ENCODE results near the gene HYDIN. TPM values are rescaled to one million over a fixed set of nuclear protein-coding genes. Genes with fewer than 3 reads are reported as not detected.
"Not testable (repeated sequence)": the region's sequence is repeated elsewhere in the genome, so short reads cannot be mapped to it uniquely, and the experiment has no call there.

The HYDIN gene
- total RNA-seq, 1 experiment from 2014 or later: not detected

DNA sequence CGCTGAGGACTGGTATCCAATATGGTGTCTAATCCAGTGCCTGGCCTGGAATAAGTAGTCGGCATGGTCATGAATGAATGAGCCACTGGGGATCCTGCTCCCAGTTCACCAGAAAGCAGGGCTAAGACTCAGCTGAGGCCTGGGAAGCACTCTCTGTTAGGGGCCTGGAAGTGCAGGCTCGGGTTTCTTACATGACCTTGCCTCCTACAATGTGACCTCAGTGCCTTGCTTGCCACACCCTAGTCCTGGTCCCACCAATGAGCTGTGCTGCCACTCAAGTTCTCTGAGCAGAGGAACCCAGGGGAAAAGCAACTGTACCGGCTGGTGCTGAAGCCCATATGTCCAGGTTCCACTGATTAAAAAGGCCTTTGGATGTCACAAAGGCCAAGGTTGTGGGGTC is 238.0 kb downstream of the HYDIN start:
- H3K79me2 ChIP-seq (ENCODE audit: insufficient read depth, low read length); H3K9me2 ChIP-seq (ENCODE audit: insufficient read depth); H3K9me3 ChIP-seq (ENCODE audit: control insufficient read depth in 1 of 2, insufficient read depth in 1 of 2, low read depth in 1 of 2, low read length in 2 of 2); intact Hi-C loops (cut with micrococcal nuclease); H3K4me1 ChIP-seq (ENCODE audit: control insufficient read depth in 1 of 2, insufficient read depth in 2 of 2, low read length in 2 of 2); H3K27ac ChIP-seq (ENCODE audit: low read depth, low read length); ATAC-seq; H4K20me1 ChIP-seq (ENCODE audit: insufficient read depth); RAD21 ChIA-PET (ENCODE audit: low non-redundant PET in 1 of 2, low total read pairs in 2 of 2, uncharacterized antibody in 2 of 2, unreplicated experiment in 2 of 2); POLR2A ChIA-PET; H3K9ac ChIP-seq (ENCODE audit: low read length); H3K36me3 ChIP-seq (ENCODE audit: control insufficient read depth in 1 of 2, insufficient read depth in 2 of 2, low read length in 2 of 2); DNase-seq (ENCODE audit: low read depth, low spot score); H3K4me2 ChIP-seq (ENCODE audit: low read length); H3K4me3 ChIP-seq (replicated peaks in 1 of 2; ENCODE audit: low read depth in 1 of 2, low read length in 2 of 2); BruUV-seq (replicated peaks); CTCF ChIA-PET; H3K27me3 ChIP-seq (ENCODE audit: insufficient read depth, low read length); H2AFZ ChIP-seq (ENCODE audit: low read depth, low read length, poor library complexity, severe bottlenecking): not testable (repeated sequence)

DNA sequence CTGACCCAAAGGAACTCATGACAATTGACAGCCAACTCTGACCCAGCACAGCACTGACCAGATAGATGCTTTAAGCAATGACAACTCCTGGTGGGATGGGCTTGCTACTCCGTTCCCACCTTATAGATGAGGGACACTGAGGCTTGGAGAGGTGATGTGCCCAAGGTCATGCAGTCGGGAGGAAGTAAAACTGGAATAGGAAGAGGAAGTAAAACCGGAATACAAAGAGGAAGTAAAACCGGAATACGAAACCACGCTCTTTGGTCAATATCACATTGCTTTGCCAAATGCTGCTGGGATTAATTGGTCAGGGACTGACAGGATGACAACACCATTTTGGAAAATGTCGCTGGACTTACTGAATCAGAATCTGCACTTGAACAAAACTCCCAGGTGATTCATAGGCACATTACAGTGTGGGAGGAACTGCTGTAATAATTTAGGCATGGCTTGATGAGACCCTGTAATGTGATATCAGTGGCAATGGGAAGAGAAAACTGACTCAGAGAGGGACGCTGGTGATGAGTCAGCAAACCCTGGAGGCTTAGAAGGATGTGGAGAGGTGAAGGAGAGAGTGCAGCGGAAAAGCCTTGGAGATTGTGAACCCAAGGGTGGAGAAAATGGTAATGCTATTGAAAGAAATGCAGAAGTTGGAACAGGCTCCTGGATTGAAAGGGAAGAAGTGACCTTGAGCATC is 243.4 kb downstream of the HYDIN start:
- intact Hi-C loops (cut with micrococcal nuclease); H3K9me2 ChIP-seq (ENCODE audit: insufficient read depth); DNase-seq (ENCODE audit: low read depth, low spot score); H2AFZ ChIP-seq (ENCODE audit: low read depth, low read length, poor library complexity, severe bottlenecking); CTCF ChIA-PET; RAD21 ChIA-PET (ENCODE audit: low non-redundant PET in 1 of 2, low total read pairs in 2 of 2, uncharacterized antibody in 2 of 2, unreplicated experiment in 2 of 2); BruUV-seq (replicated peaks); H3K4me2 ChIP-seq (ENCODE audit: low read length); H3K27me3 ChIP-seq (ENCODE audit: insufficient read depth, low read length); H3K36me3 ChIP-seq (ENCODE audit: control insufficient read depth in 1 of 2, insufficient read depth in 2 of 2, low read length in 2 of 2); H3K9ac ChIP-seq (ENCODE audit: low read length); H3K9me3 ChIP-seq (ENCODE audit: control insufficient read depth in 1 of 2, insufficient read depth in 1 of 2, low read depth in 1 of 2, low read length in 2 of 2); H4K20me1 ChIP-seq (ENCODE audit: insufficient read depth); H3K27ac ChIP-seq (ENCODE audit: low read depth, low read length); H3K4me1 ChIP-seq (ENCODE audit: control insufficient read depth in 1 of 2, insufficient read depth in 2 of 2, low read length in 2 of 2); POLR2A ChIA-PET; H3K4me3 ChIP-seq (replicated peaks in 1 of 2; ENCODE audit: low read depth in 1 of 2, low read length in 2 of 2); H3K79me2 ChIP-seq (ENCODE audit: insufficient read depth, low read length): not testable (repeated sequence)
- peak; percentile 61 for ATAC-seq

DNA sequence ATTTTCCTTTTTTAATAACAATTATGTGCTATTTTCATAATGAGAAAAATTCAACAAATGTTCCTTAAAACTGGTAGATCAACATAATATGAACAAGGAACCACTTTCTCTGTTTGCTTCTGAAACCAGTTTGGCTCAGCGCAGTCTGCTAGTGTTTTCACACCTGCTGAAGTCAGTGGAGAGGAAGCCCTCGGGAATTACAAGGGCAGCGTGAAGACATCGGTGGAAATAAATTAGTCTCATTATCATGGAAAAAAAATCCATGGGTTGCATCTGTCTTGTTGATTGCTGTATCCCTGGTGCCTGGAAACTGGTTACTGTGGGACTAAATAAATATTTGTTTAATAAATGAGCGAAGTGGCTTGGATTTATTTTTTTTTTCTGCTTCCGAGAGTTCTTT is 245.8 kb downstream of the HYDIN start:
- H4K20me1 ChIP-seq (ENCODE audit: insufficient read depth); H3K27ac ChIP-seq (ENCODE audit: low read depth, low read length); H2AFZ ChIP-seq (ENCODE audit: low read depth, low read length, poor library complexity, severe bottlenecking); H3K9ac ChIP-seq (ENCODE audit: low read length); H3K4me3 ChIP-seq (replicated peaks in 1 of 2; ENCODE audit: low read depth in 1 of 2, low read length in 2 of 2); H3K4me2 ChIP-seq (ENCODE audit: low read length); DNase-seq (ENCODE audit: low read depth, low spot score); H3K36me3 ChIP-seq (ENCODE audit: control insufficient read depth in 1 of 2, insufficient read depth in 2 of 2, low read length in 2 of 2); RAD21 ChIA-PET (ENCODE audit: low non-redundant PET in 1 of 2, low total read pairs in 2 of 2, uncharacterized antibody in 2 of 2, unreplicated experiment in 2 of 2); H3K27me3 ChIP-seq (ENCODE audit: insufficient read depth, low read length); BruUV-seq (replicated peaks); intact Hi-C loops (cut with micrococcal nuclease); ATAC-seq; CTCF ChIA-PET; H3K9me3 ChIP-seq (ENCODE audit: control insufficient read depth in 1 of 2, insufficient read depth in 1 of 2, low read depth in 1 of 2, low read length in 2 of 2); H3K4me1 ChIP-seq (ENCODE audit: control insufficient read depth in 1 of 2, insufficient read depth in 2 of 2, low read length in 2 of 2); POLR2A ChIA-PET; H3K9me2 ChIP-seq (ENCODE audit: insufficient read depth); H3K79me2 ChIP-seq (ENCODE audit: insufficient read depth, low read length): not testable (repeated sequence)

DNA sequence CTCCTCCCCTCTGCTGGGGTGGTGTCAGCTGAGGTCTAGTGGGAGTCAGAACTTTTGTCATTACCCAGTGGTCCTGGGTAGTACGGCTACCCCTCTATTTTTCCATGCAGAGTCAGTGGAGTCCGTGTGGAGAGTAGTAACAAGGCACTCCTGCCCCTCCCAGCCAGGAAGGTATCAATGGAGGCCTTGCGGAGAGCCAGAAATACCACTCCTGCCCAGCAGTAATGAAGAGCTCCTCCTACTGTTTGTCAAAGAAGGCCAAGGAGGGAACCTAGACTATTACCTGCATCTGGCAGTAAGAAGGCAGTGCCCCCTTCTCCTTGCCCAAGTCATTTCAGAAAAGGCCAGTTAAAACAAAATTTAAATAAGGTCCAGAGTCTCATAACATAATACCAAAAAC is 262.2 kb downstream of the HYDIN start:
- RAD21 ChIA-PET (ENCODE audit: low non-redundant PET in 1 of 2, low total read pairs in 2 of 2, uncharacterized antibody in 2 of 2, unreplicated experiment in 2 of 2); H4K20me1 ChIP-seq (ENCODE audit: insufficient read depth); DNase-seq (ENCODE audit: low read depth, low spot score); H3K4me2 ChIP-seq (ENCODE audit: low read length); H3K4me1 ChIP-seq (ENCODE audit: control insufficient read depth in 1 of 2, insufficient read depth in 2 of 2, low read length in 2 of 2); H2AFZ ChIP-seq (ENCODE audit: low read depth, low read length, poor library complexity, severe bottlenecking); BruUV-seq (replicated peaks); POLR2A ChIA-PET; H3K27me3 ChIP-seq (ENCODE audit: insufficient read depth, low read length); H3K27ac ChIP-seq (ENCODE audit: low read depth, low read length); intact Hi-C loops (cut with micrococcal nuclease); H3K36me3 ChIP-seq (ENCODE audit: control insufficient read depth in 1 of 2, insufficient read depth in 2 of 2, low read length in 2 of 2); CTCF ChIA-PET; H3K4me3 ChIP-seq (replicated peaks in 1 of 2; ENCODE audit: low read depth in 1 of 2, low read length in 2 of 2); H3K79me2 ChIP-seq (ENCODE audit: insufficient read depth, low read length); H3K9ac ChIP-seq (ENCODE audit: low read length); H3K9me2 ChIP-seq (ENCODE audit: insufficient read depth); H3K9me3 ChIP-seq (ENCODE audit: control insufficient read depth in 1 of 2, insufficient read depth in 1 of 2, low read depth in 1 of 2, low read length in 2 of 2): not testable (repeated sequence)
- peak; percentile 85 for ATAC-seq

DNA sequence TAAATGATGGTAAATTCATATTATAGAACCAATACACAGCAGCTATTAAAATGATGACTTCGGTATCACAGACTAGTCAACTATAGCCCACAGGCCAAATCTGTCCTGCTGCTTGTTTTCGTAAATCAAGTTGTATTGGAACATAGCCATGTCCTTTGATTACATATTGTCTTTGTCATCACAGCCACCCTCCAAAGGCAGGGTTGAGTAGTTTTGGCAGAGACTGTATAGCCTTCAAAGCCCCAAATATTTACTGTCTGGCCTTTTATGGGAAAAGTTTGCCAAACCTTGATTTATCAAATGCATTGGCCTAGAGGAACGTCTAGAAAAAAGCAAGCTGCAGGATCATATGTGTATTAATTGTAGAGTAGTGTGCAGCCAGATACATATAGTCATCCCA is 270.4 kb downstream of the HYDIN start:
- H3K36me3 ChIP-seq (ENCODE audit: control insufficient read depth in 1 of 2, insufficient read depth in 2 of 2, low read length in 2 of 2); CTCF ChIA-PET; ATAC-seq; H2AFZ ChIP-seq (ENCODE audit: low read depth, low read length, poor library complexity, severe bottlenecking); H3K9me2 ChIP-seq (ENCODE audit: insufficient read depth); intact Hi-C loops (cut with micrococcal nuclease); POLR2A ChIA-PET; H3K27me3 ChIP-seq (ENCODE audit: insufficient read depth, low read length); H3K4me1 ChIP-seq (ENCODE audit: control insufficient read depth in 1 of 2, insufficient read depth in 2 of 2, low read length in 2 of 2); RAD21 ChIA-PET (ENCODE audit: low non-redundant PET in 1 of 2, low total read pairs in 2 of 2, uncharacterized antibody in 2 of 2, unreplicated experiment in 2 of 2); H3K79me2 ChIP-seq (ENCODE audit: insufficient read depth, low read length); BruUV-seq (replicated peaks); H3K27ac ChIP-seq (ENCODE audit: low read depth, low read length); H3K9ac ChIP-seq (ENCODE audit: low read length); DNase-seq (ENCODE audit: low read depth, low spot score); H3K4me3 ChIP-seq (replicated peaks in 1 of 2; ENCODE audit: low read depth in 1 of 2, low read length in 2 of 2); H3K4me2 ChIP-seq (ENCODE audit: low read length); H4K20me1 ChIP-seq (ENCODE audit: insufficient read depth); H3K9me3 ChIP-seq (ENCODE audit: control insufficient read depth in 1 of 2, insufficient read depth in 1 of 2, low read depth in 1 of 2, low read length in 2 of 2): not testable (repeated sequence)
